DOHH2 (cell line): ENCODE data around the gene SRRM2.

Experiments
- H3F3A ChIP-seq: fragments of 200-600 bp; sonication (generic), shearing (Covaris generic); 2 replicates; pipeline ENCODE4 v1.6.0; 2016; ENCODE audit warnings: antibody characterized with exemption, mild to moderate bottlenecking; ENCODE audit not compliant: control insufficient read depth, insufficient read depth
- H3K27ac ChIP-seq: fragments of 200-600 bp; sonication (generic); 2 replicates; pipeline ENCODE4 v1.5.1; 2014; ENCODE audit warnings: low read depth, mild to moderate bottlenecking, low read length, moderate library complexity
- H3K27me3 ChIP-seq: fragments of 200-600 bp; sonication (generic); 2 replicates; pipeline ENCODE4 v1.6.1; 2014; ENCODE audit warnings: mild to moderate bottlenecking, low read length, mixed read lengths; ENCODE audit not compliant: control insufficient read depth
- H3K36me3 ChIP-seq: fragments of 200-600 bp; sonication (generic); 2 replicates; pipeline ENCODE4 v1.6.1; 2014; ENCODE audit warnings: mild to moderate bottlenecking, low read length, moderate library complexity, mixed read lengths; ENCODE audit not compliant: control insufficient read depth
- H3K4me1 ChIP-seq: fragments of 200-600 bp; sonication (generic); 2 replicates; pipeline ENCODE4 v1.6.1; 2014; ENCODE audit warnings: mild to moderate bottlenecking, low read length, mixed read lengths; ENCODE audit not compliant: control insufficient read depth
- H3K4me2 ChIP-seq: fragments of 200-600 bp; sonication (generic); 2 replicates; pipeline ENCODE4 v1.6.0; 2014; ENCODE audit warnings: mild to moderate bottlenecking, low read length, moderate library complexity
- H3K4me3 ChIP-seq: fragments of 200-600 bp; sonication (generic); 2 replicates; pipeline ENCODE4 v1.5.1; 2014; ENCODE audit warnings: mild to moderate bottlenecking, low read length, mixed read lengths
- H3K79me2 ChIP-seq: fragments of 200-600 bp; sonication (generic); 2 replicates; pipeline ENCODE4 v1.6.1; 2014; ENCODE audit warnings: mild to moderate bottlenecking, low read length, mixed read lengths; ENCODE audit not compliant: control insufficient read depth
- H3K9me2 ChIP-seq: fragments of 200-600 bp; sonication (generic); replicated peaks from 2 replicates; pipeline ENCODE4 v1.6.1; 2014; ENCODE audit warnings: mild to moderate bottlenecking, low read length, mixed read lengths; ENCODE audit not compliant: control insufficient read depth
- H3K9me3 ChIP-seq: fragments of 200-600 bp; sonication (generic); 2 replicates; pipeline ENCODE4 v1.6.1; 2014; ENCODE audit warnings: antibody characterized with exemption, low read length, mixed read lengths; ENCODE audit not compliant: control insufficient read depth, insufficient read depth
- H4K20me1 ChIP-seq: fragments of 200-600 bp; sonication (generic); 2 replicates; pipeline ENCODE4 v1.6.0; 2014; ENCODE audit warnings: low read depth, mild to moderate bottlenecking, antibody characterized with exemption, low read length, moderate library complexity; ENCODE audit not compliant: control insufficient read depth, insufficient read depth
- EZH2phosphoT487 ChIP-seq: fragments of 200-600 bp; sonication (generic); IDR thresholded peaks from 2 replicates; pipeline ENCODE4 v1.6.1; 2017; ENCODE audit warnings: borderline replicate concordance, mild to moderate bottlenecking, antibody characterized with exemption, low read length, moderate library complexity, mixed read lengths
- TF ChIP-seq, protein P1 (sequence below): fragments of 200-600 bp; sonication (generic); IDR thresholded peaks from one replicate; pipeline ENCODE4 v1.5.1; 2014; ENCODE audit warnings: antibody characterized with exemption, mild to moderate bottlenecking, low read depth, low read length; ENCODE audit not compliant: poor library complexity, severe bottlenecking

SRRM2 gene

GRCh38 chr16:2767891-2768290 lies 15.5 kb downstream of the SRRM2 start:
- Histone ChIP-seq H3K9me2 (no peaks in the 10 kb centered on the region), H3K36me3 (peaks cover 100% of the 10 kb centered on the region), H3K4me1 (no peaks in the 10 kb centered on the region), H3K27ac (no peak overlapping the region), H4K20me1 (peaks cover 6% of the 10 kb centered on the region; the same call in 1 of the 2 replicates), H3K27me3 (no peaks in the 10 kb centered on the region), H3K4me2 (no peak overlapping the region), H3F3A (peaks cover 28% of the 10 kb centered on the region), H3K9me3 (no peaks in the 10 kb centered on the region), H3K79me2 (peaks cover 64% of the 10 kb centered on the region), H3K4me3 (no peak overlapping the region)
- no peak for TF ChIP-seq EZH2phosphoT487
- TF ChIP-seq, protein P1, sequence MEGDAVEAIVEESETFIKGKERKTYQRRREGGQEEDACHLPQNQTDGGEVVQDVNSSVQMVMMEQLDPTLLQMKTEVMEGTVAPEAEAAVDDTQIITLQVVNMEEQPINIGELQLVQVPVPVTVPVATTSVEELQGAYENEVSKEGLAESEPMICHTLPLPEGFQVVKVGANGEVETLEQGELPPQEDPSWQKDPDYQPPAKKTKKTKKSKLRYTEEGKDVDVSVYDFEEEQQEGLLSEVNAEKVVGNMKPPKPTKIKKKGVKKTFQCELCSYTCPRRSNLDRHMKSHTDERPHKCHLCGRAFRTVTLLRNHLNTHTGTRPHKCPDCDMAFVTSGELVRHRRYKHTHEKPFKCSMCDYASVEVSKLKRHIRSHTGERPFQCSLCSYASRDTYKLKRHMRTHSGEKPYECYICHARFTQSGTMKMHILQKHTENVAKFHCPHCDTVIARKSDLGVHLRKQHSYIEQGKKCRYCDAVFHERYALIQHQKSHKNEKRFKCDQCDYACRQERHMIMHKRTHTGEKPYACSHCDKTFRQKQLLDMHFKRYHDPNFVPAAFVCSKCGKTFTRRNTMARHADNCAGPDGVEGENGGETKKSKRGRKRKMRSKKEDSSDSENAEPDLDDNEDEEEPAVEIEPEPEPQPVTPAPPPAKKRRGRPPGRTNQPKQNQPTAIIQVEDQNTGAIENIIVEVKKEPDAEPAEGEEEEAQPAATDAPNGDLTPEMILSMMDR: no peak

DNA sequence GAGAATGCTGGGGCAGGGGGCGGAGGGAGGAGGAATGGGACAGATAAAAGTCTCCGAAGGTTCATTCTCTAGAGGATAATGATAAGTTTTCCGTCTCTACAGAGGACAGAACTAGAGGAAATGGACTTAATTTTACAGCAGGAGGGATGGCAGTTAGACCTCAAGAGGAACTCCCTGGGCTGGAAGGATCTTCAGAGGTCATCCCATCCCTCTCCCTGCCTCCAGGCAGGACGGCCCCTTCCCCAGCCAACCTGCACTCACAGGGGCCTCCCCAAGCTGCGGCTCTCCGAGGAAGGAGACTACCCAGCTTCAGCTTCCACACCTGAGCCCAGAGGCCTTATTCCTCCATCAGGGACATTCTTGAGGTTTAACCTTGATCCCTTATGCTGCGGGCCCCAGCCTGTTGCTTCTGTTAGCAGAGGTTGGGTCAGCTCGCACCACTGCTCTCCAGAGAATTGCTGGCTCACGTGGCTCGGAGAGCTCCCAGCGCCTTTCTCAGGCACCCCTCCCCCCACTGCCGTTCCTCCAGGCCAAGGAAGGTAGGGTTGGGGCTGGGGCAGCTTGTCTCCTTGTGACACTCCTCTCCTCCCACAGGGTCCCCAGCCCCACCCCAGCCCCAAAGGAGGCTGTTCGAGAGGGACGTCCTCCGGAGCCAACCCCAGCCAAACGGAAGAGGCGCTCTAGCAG lies 16.1 kb downstream of the SRRM2 start:
- Histone ChIP-seq H4K20me1 (0 out of 2 replicates have a peak, but pooled peaks cover 5% of the 10 kb centered on the region), H3K36me3 (peaks cover 100% of the 10 kb centered on the region), H3K4me1 (no peaks in the 10 kb centered on the region), H3F3A (peaks cover 29% of the 10 kb centered on the region), H3K27ac (no peak overlapping the region), H3K27me3 (no peaks in the 10 kb centered on the region), H3K79me2 (peaks cover 60% of the 10 kb centered on the region), H3K9me2 (no peaks in the 10 kb centered on the region), H3K4me2 (no peak overlapping the region), H3K9me3 (no peaks in the 10 kb centered on the region), H3K4me3 (no peak overlapping the region)
- TF ChIP-seq, protein P1: no peak
- no peak for TF ChIP-seq EZH2phosphoT487

- Histone ChIP-seq H3K36me3 (peaks cover 99% of the 10 kb centered on the region), H3F3A (peaks cover 32% of the 10 kb centered on the region), H3K4me3 (no peak overlapping the region), H3K4me2 (no peak overlapping the region), H3K79me2 (peaks cover 58% of the 10 kb centered on the region), H3K4me1 (no peaks in the 10 kb centered on the region), H3K27me3 (no peaks in the 10 kb centered on the region), H4K20me1 (0 out of 2 replicates have a peak, but pooled peaks cover 5% of the 10 kb centered on the region), H3K9me3 (no peaks in the 10 kb centered on the region), H3K27ac (no peak overlapping the region), H3K9me2 (no peaks in the 10 kb centered on the region)
- TF ChIP-seq, protein P1: no peak
- TF ChIP-seq EZH2phosphoT487: no peak
Observed at GRCh38 chr16:2769100-2769529, 16.7 kb downstream of the SRRM2 start.
